Smooth muscle cell (in vitro differentiated cells): ENCODE results near the gene GABARAPL2. TPM values are rescaled to one million over a fixed set of nuclear protein-coding genes. Genes with fewer than 3 reads are reported as not detected.

Source experiments
- DNase-seq: peaks from one replicate; lab custom pipeline; 2025; ENCODE audit not compliant: unreplicated experiment; lab: John Stamatoyannopoulos, UW
- H2AFZ ChIP-seq: fragments of 200-600 bp; sonication (generic); 2 replicates; pipeline ENCODE4 v1.6.0; 2016; ENCODE audit warnings: antibody characterized with exemption, low read depth, mild to moderate bottlenecking
- H3F3A ChIP-seq: fragments of 200-600 bp; sonication (generic); 2 replicates; pipeline ENCODE4 v1.6.0; 2017; ENCODE audit warnings: antibody characterized with exemption, low read depth
- H3K27ac ChIP-seq: fragments of 200-600 bp; sonication (generic); 2 replicates; pipeline ENCODE4 v1.5.1; 2016; ENCODE audit warnings: low read depth, mild to moderate bottlenecking
- H3K27me3 ChIP-seq: fragments of 200-600 bp; sonication (generic); 2 replicates; pipeline ENCODE4 v1.6.1; 2016; ENCODE audit warnings: low read depth, mild to moderate bottlenecking
- H3K36me3 ChIP-seq: fragments of 200-600 bp; sonication (generic); 2 replicates; pipeline ENCODE4 v1.5.1; 2016; ENCODE audit warnings: low read depth
- H3K4me1 ChIP-seq: fragments of 200-600 bp; sonication (generic); 2 replicates; pipeline ENCODE4 v1.5.1; 2016; ENCODE audit warnings: low read depth
- H3K4me2 ChIP-seq: fragments of 200-600 bp; sonication (generic); 2 replicates; pipeline ENCODE4 v1.6.0; 2016; ENCODE audit warnings: mild to moderate bottlenecking
- H3K4me3 ChIP-seq: fragments of 200-600 bp; sonication (generic); 2 replicates; pipeline ENCODE4 v1.5.1; 2016; ENCODE audit warnings: mild to moderate bottlenecking
- H3K79me2 ChIP-seq: fragments of 200-600 bp; sonication (generic); 2 replicates; pipeline ENCODE4 v1.6.0; 2016; ENCODE audit warnings: low read depth, mild to moderate bottlenecking
- H3K9ac ChIP-seq: fragments of 200-600 bp; sonication (generic); 2 replicates; pipeline ENCODE4 v1.6.0; 2016; ENCODE audit warnings: low read depth
- H3K9me3 ChIP-seq: fragments of 200-600 bp; sonication (generic); replicated peaks from 2 replicates; pipeline ENCODE4 v1.5.1; 2016; ENCODE audit warnings: low read depth
- H4K20me1 ChIP-seq: fragments of 200-600 bp; sonication (generic); 2 replicates; pipeline ENCODE4 v1.6.0; 2016; ENCODE audit warnings: low read depth
- CTCF ChIP-seq: fragments of 200-600 bp; sonication (generic); IDR thresholded peaks from 2 replicates; pipeline ENCODE4 v1.5.1; 2017; ENCODE audit warnings: borderline replicate concordance, mild to moderate bottlenecking, antibody characterized with exemption; ENCODE audit not compliant: insufficient read depth, poor library complexity, severe bottlenecking
- WGBS: methylation state at CpG from one replicate; pipeline ENCODE4 v1.1.7; 2016; ENCODE audit warnings: low lambda C conversion rate; 5-methylcytosine and 5-hydroxymethylcytosine counted together
- polyA plus RNA-seq: library from polyadenylated mRNA; unstranded; fragments of >200 nt; fragmentation: Nextera tagmentation; extraction: Ambion mirVana; gene quantifications from 2 replicates; pipeline ENCODE4 v1.2.1, GENCODE V29; 2016
- total RNA-seq: library from RNA; depleted of rRNA; stranded (reverse); fragments of >200 nt; gene quantifications from 2 replicates; pipeline ENCODE4 v1.2.3, GENCODE V29; 2014

The GABARAPL2 gene
- total and polyA plus RNA-seq, 2 experiments from 2014 or later, result 90.6 to 189 TPM

- Histone ChIP-seq H3K4me2 (peak within 1 kb of the TSS; percentile 90), H3K4me3 (peak within 1 kb of the TSS; percentile 73), H4K20me1 (no peaks in the 10 kb centered on the region), H2AFZ (peak within 1 kb of the TSS; percentile 61), H3K27me3 (no peaks in the 10 kb centered on the region), H3K36me3 (peaks cover 7% of the 10 kb centered on the region), H3K9me3 (no peaks in the 10 kb centered on the region), H3K4me1 (peaks cover 10% of the 10 kb centered on the region), H3K79me2 (peaks cover 10% of the 10 kb centered on the region), H3K9ac (peak within 1 kb of the TSS; percentile 89), H3F3A (peaks cover 30% of the 10 kb centered on the region), H3K27ac (peak within 1 kb of the TSS; percentile 84)
- 3% methylated on average over 62 of the region's 62 CpGs for WGBS
- no peak for TF ChIP-seq CTCF
- DNase-seq, result peak; percentile 84
These were observed 56.8 kb downstream of the GABARAPL2 start, which contains the start of gene ADAT1 for GRCh38 chr16:75622761-75623605. ADAT1 (minus strand) TSS chr16:75623281; CDS start chr16:75620799, 2,482 bp downstream.

GRCh38 chr16:75624921-75625334 is 58.7 kb downstream of the GABARAPL2 start:
- Histone ChIP-seq H4K20me1 (no peaks in the 10 kb centered on the region), H3K36me3 (peaks cover 7% of the 10 kb centered on the region), H3K9ac (no peak overlapping the region), H3K27me3 (no peaks in the 10 kb centered on the region), H3K4me3 (no peak overlapping the region), H2AFZ (no peak overlapping the region), H3K79me2 (peaks cover 10% of the 10 kb centered on the region), H3K9me3 (no peaks in the 10 kb centered on the region), H3K27ac (peak overlapping the region; percentile 71), H3K4me2 (peak overlapping the region; percentile 6), H3K4me1 (peaks cover 10% of the 10 kb centered on the region), H3F3A (peaks cover 34% of the 10 kb centered on the region)
- no peak for DNase-seq
- no peak for TF ChIP-seq CTCF
- 18% methylated on average over 4 of the region's 4 CpGs for WGBS

GRCh38 chr16:75626806-75627205 is 60.6 kb downstream of the GABARAPL2 start:
- Histone ChIP-seq H3K36me3 (peaks cover 17% of the 10 kb centered on the region), H2AFZ (no peak overlapping the region), H3K4me1 (peaks cover 4% of the 10 kb centered on the region), H3K9me3 (no peaks in the 10 kb centered on the region), H3K4me3 (no peak overlapping the region), H3K4me2 (no peak overlapping the region), H3K9ac (no peak overlapping the region), H3K27ac (no peak overlapping the region), H3K79me2 (peaks cover 3% of the 10 kb centered on the region), H3K27me3 (no peaks in the 10 kb centered on the region), H4K20me1 (no peaks in the 10 kb centered on the region), H3F3A (peaks cover 34% of the 10 kb centered on the region)
- TF ChIP-seq CTCF, result no peak
- no peak for DNase-seq
- WGBS, result 98% methylated on average over 4 of the region's 4 CpGs

Other genes with a start within 250 kb of the GABARAPL2 start
- gene CFDP1, start 132.9 kb upstream of the GABARAPL2 start, total RNA-seq, result 59.0 and 87.3 TPM in 2 replicates
- gene CFDP1, start 132.9 kb upstream of the GABARAPL2 start, polyA plus RNA-seq, result 81.5 and 91.0 TPM in 2 replicates
- 12.9 and 25.4 TPM in 2 replicates for gene TMEM170A, start 101.7 kb upstream of the GABARAPL2 start, total RNA-seq
- gene TMEM170A, start 101.7 kb upstream of the GABARAPL2 start, polyA plus RNA-seq, result 10.0 and 17.9 TPM in 2 replicates
- gene CHST6, start 70.9 kb upstream of the GABARAPL2 start, total RNA-seq, result 2.0 and 8.3 TPM in 2 replicates
- 1.6 and 2.6 TPM in 2 replicates for gene CHST6, start 70.9 kb upstream of the GABARAPL2 start, polyA plus RNA-seq
- gene CHST5, start 30.3 kb upstream of the GABARAPL2 start, total RNA-seq, result not detected in 2 replicates
- 0.35 TPM in 1 of 2 replicates, not detected in the other for gene CHST5, start 30.3 kb upstream of the GABARAPL2 start, polyA plus RNA-seq
- gene TMEM231, start 10.1 kb upstream of the GABARAPL2 start, total RNA-seq, result 11.8 and 20.9 TPM in 2 replicates
- 13.4 and 17.0 TPM in 2 replicates for gene TMEM231, start 10.1 kb upstream of the GABARAPL2 start, polyA plus RNA-seq
- gene ADAT1, start 56.9 kb downstream of the GABARAPL2 start, total RNA-seq, result 27.8 and 35.9 TPM in 2 replicates
- gene ADAT1, start 56.9 kb downstream of the GABARAPL2 start, polyA plus RNA-seq, result 13.4 and 19.5 TPM in 2 replicates
- 98.8 and 108 TPM in 2 replicates for gene KARS1, start 81.3 kb downstream of the GABARAPL2 start, total RNA-seq
- gene KARS1, start 81.3 kb downstream of the GABARAPL2 start, polyA plus RNA-seq, result 101 and 109 TPM in 2 replicates
- 51.0 and 56.6 TPM in 2 replicates for gene TERF2IP, start 81.4 kb downstream of the GABARAPL2 start, total RNA-seq
- gene TERF2IP, start 81.4 kb downstream of the GABARAPL2 start, polyA plus RNA-seq, result 83.0 and 86.6 TPM in 2 replicates
- gene CPHXL2, start 110.6 kb downstream of the GABARAPL2 start, total RNA-seq, result not detected in 2 replicates
- not detected in 2 replicates for gene CPHXL2, start 110.6 kb downstream of the GABARAPL2 start, polyA plus RNA-seq
- gene DUXB, start 135.1 kb downstream of the GABARAPL2 start, total RNA-seq, result not detected in 2 replicates
- not detected in 2 replicates for gene DUXB, start 135.1 kb downstream of the GABARAPL2 start, polyA plus RNA-seq
- not detected in 2 replicates for gene CPHXL, start 160.1 kb downstream of the GABARAPL2 start, total RNA-seq
- not detected in 2 replicates for gene CPHXL, start 160.1 kb downstream of the GABARAPL2 start, polyA plus RNA-seq